ENCODE results near the gene GPC6. TPM values are rescaled to one million over a fixed set of nuclear protein-coding genes. Genes with fewer than 3 reads are reported as not detected.

GPC6 gene
- total and polyA plus RNA-seq, 2 experiments from 2014 or later = 26.0 to 92.8 TPM

DNA sequence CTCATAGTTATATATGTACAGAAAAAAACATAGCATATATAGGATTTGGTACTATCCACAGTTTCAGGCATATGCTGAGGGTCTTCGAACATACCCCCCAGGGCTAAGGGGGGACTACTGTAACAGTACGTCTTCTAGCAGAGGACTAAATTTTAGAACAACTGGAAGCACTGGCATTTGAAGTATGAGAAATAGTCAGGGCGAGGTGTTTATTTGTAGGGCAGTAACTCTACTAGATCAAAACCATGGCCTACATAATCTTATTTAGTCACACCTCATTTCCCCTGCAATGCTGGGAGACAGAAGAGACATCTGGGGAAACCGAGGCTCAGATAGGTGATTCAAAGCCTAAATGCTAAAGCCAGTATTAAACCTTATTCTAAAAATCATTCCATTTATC is 1007.2 kb downstream of the GPC6 start:
- WGBS (ENCODE audit: low lambda C conversion rate, missing lambda C conversion rate) = 93% methylated on average over 4 of the region's 4 CpGs
- no peak for DNase-seq (ENCODE audit: low spot score)
- Histone ChIP-seq H3K27ac (no peak overlapping the region), H3K4me3 (no peak overlapping the region), H2AFZ (no peak overlapping the region), H3K9me3 (ENCODE audit: low read depth) (no peaks in the 10 kb centered on the region), H3K4me2 (no peak overlapping the region), H3K9me2 (replicated peaks; ENCODE audit: insufficient read depth) (no peaks in the 10 kb centered on the region), H3K36me3 (replicated peaks; ENCODE audit: insufficient read depth, low read depth) (no peaks in the 10 kb centered on the region), H3K79me2 (no peaks in the 10 kb centered on the region), H4K20me1 (ENCODE audit: insufficient read depth, poor library complexity, severe bottlenecking) (no peaks in the 10 kb centered on the region), H3K4me1 (ENCODE audit: insufficient read depth) (peaks cover 7% of the 10 kb centered on the region), H3K27me3 (no peaks in the 10 kb centered on the region)
- TF ChIP-seq EZH2 (IDR thresholded peaks at IDR 0.05; ENCODE audit: borderline replicate concordance) (no peak), CTCF (IDR thresholded peaks at IDR 0.05; ENCODE audit: poor library complexity) (no peak), EZH2phosphoT487 (IDR thresholded peaks at IDR 0.05; ENCODE audit: low read depth, severe bottlenecking, unreplicated experiment) (no peak)

DNA sequence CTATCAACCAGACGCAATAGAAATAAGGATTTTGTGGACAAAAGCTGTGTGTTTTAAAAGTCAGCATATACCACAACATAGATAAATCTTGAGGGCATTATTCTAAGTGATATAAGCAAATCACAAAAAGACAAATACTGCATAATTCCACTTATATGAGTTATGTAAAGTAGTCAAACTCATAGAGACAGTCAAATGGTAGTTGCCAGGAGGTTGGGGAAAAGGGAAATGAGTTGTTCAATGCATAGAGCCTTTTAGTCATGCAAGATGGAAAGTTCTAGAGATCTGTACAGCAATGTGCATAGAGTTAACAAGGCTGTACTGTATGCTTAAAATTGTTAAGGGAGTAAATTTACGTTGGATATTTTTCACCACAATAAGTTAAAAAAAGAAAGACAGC is 1008.1 kb downstream of the GPC6 start:
- H3K36me3 ChIP-seq (replicated peaks; ENCODE audit: insufficient read depth, low read depth) = no peaks in the 10 kb centered on the region
- H3K27ac ChIP-seq = no peak overlapping the region
- no peak overlapping the region for H3K4me2 ChIP-seq
- H3K9me3 ChIP-seq (ENCODE audit: low read depth) = no peaks in the 10 kb centered on the region
- no peak for DNase-seq (ENCODE audit: low spot score)
- no peak overlapping the region for H2AFZ ChIP-seq
- H3K79me2 ChIP-seq = no peaks in the 10 kb centered on the region
- no peaks in the 10 kb centered on the region for H4K20me1 ChIP-seq (ENCODE audit: insufficient read depth, poor library complexity, severe bottlenecking)
- H3K9me2 ChIP-seq (replicated peaks; ENCODE audit: insufficient read depth) = no peaks in the 10 kb centered on the region
- H3K27me3 ChIP-seq = no peaks in the 10 kb centered on the region
- peaks cover 7% of the 10 kb centered on the region for H3K4me1 ChIP-seq (ENCODE audit: insufficient read depth)
- H3K4me3 ChIP-seq = no peak overlapping the region
- 92% methylated on average over 2 of the region's 2 CpGs for WGBS (ENCODE audit: low lambda C conversion rate, missing lambda C conversion rate)
- no peak for TF ChIP-seq CTCF (IDR thresholded peaks at IDR 0.05; ENCODE audit: poor library complexity)

GRCh38 chr13:94236132-94236531 is 1009.5 kb downstream of the GPC6 start:
- no peaks in the 10 kb centered on the region for H3K9me2 ChIP-seq (replicated peaks; ENCODE audit: insufficient read depth)
- no peak overlapping the region for H3K4me3 ChIP-seq
- H3K4me2 ChIP-seq = peak overlapping the region; percentile 31
- H3K27ac ChIP-seq = no peak overlapping the region
- WGBS (ENCODE audit: low lambda C conversion rate, missing lambda C conversion rate) = 35% methylated on average over 2 of the region's 2 CpGs
- H3K36me3 ChIP-seq (replicated peaks; ENCODE audit: insufficient read depth, low read depth) = no peaks in the 10 kb centered on the region
- no peak for TF ChIP-seq EZH2 (IDR thresholded peaks at IDR 0.05; ENCODE audit: borderline replicate concordance)
- TF ChIP-seq EZH2phosphoT487 (IDR thresholded peaks at IDR 0.05; ENCODE audit: low read depth, severe bottlenecking, unreplicated experiment) = no peak
- no peak for TF ChIP-seq CTCF (IDR thresholded peaks at IDR 0.05; ENCODE audit: poor library complexity)
- H3K27me3 ChIP-seq = no peaks in the 10 kb centered on the region
- H2AFZ ChIP-seq = no peak overlapping the region
- peaks cover 7% of the 10 kb centered on the region for H3K4me1 ChIP-seq (ENCODE audit: insufficient read depth)
- H3K9me3 ChIP-seq (ENCODE audit: low read depth) = no peaks in the 10 kb centered on the region
- no peak for DNase-seq (ENCODE audit: low spot score)
- no peaks in the 10 kb centered on the region for H3K79me2 ChIP-seq
- H4K20me1 ChIP-seq (ENCODE audit: insufficient read depth, poor library complexity, severe bottlenecking) = no peaks in the 10 kb centered on the region

DNA sequence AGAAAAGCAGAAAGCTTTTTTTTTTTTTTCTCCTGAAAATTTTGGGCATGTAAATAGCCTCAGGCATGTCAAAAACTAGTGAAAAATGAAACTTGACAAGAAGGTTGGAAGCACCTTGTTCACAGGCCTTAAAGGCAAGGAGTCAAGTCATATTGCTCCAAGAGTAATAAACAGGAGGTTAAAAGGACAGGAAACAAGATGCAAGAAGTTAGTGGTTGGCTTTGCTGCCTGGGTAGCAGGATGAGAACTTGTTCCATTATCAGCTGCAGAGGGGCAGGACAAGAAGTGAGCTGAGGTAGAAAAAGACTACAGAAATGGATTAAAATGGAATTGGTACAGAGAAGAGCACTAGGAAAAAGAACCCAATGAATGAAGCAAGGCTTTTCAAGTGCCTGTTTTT is 1010.3 kb downstream of the GPC6 start:
- no peak for TF ChIP-seq EZH2 (IDR thresholded peaks at IDR 0.05; ENCODE audit: borderline replicate concordance)
- TF ChIP-seq CTCF (IDR thresholded peaks at IDR 0.05; ENCODE audit: poor library complexity) = no peak
- TF ChIP-seq EZH2phosphoT487 (IDR thresholded peaks at IDR 0.05; ENCODE audit: low read depth, severe bottlenecking, unreplicated experiment) = no peak
- no peak overlapping the region for H2AFZ ChIP-seq
- no peak overlapping the region for H3K27ac ChIP-seq
- H3K9me2 ChIP-seq (replicated peaks; ENCODE audit: insufficient read depth) = no peaks in the 10 kb centered on the region
- no peak overlapping the region for H3K4me3 ChIP-seq
- H3K36me3 ChIP-seq (replicated peaks; ENCODE audit: insufficient read depth, low read depth) = no peaks in the 10 kb centered on the region
- H3K27me3 ChIP-seq = no peaks in the 10 kb centered on the region
- DNase-seq (ENCODE audit: low spot score) = no peak
- H3K4me1 ChIP-seq (ENCODE audit: insufficient read depth) = peaks cover 7% of the 10 kb centered on the region
- no peak overlapping the region for H3K4me2 ChIP-seq
- no peaks in the 10 kb centered on the region for H3K9me3 ChIP-seq (ENCODE audit: low read depth)
- H3K79me2 ChIP-seq = no peaks in the 10 kb centered on the region
- no peaks in the 10 kb centered on the region for H4K20me1 ChIP-seq (ENCODE audit: insufficient read depth, poor library complexity, severe bottlenecking)
